ENCODE data around the gene SLC16A8. TPM values are rescaled to one million over a fixed set of nuclear protein-coding genes. Genes with fewer than 3 reads are reported as not detected.
"Not testable (repeated sequence)": the region's sequence is repeated elsewhere in the genome, so short reads cannot be mapped to it uniquely, and the experiment has no call there.

SLC16A8 gene, protein sequence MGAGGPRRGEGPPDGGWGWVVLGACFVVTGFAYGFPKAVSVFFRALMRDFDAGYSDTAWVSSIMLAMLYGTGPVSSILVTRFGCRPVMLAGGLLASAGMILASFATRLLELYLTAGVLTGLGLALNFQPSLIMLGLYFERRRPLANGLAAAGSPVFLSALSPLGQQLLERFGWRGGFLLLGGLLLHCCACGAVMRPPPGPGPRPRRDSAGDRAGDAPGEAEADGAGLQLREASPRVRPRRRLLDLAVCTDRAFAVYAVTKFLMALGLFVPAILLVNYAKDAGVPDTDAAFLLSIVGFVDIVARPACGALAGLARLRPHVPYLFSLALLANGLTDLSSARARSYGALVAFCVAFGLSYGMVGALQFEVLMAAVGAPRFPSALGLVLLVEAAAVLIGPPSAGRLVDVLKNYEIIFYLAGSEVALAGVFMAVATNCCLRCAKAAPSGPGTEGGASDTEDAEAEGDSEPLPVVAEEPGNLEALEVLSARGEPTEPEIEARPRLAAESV
- polyA plus RNA-seq (ENCODE audit: insufficient read length in 4 of 4), result 1 to 10 TPM in 3 of 4 donors, under 1 TPM in 1; 0.76 to 3.3 (median 1.8) TPM

DNA sequence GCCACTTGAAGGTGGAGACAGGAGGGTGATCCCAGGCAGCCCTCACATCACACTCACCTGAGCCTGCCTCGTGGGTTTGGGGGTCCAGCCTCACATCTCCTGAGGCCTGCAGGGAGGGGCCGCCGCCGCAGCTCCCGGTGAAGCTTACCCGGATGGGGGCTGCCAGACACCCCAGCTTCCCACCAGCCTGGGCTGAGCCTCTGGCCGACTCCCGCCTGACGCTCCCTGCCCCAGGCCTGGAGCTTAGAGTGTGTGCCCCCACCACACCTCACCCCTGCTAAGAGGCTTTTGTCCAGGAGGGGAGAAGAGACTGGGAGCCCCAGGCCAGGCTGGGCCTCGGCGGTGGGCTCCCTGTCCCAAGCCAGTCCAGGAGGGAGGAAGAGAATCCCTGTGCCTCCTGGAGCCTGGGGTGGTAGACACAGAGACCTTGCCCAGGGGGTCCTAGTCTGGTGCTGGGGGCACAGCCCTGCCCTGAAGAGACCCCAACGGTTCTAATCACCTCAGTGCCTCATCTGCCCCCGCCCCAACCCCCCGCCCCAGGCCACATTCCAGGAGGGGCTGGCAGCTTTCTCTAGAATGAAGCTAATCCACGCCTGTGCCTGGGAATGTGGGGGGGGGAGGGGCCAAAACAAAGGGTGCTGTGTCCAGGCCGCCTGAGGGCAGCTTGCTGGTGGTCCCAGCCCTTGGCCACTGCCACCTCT is at the start of gene SLC16A8:
Gene SLC16A8, minus strand, starts transcription at position 254 of the 701 bp plus-strand sequence. CDS start 1,311 bp downstream, outside the sequence.
- no peak for DNase-seq (ENCODE audit: low read depth in 4 of 4, low spot score in 2 of 4)

- no peak for DNase-seq (ENCODE audit: low read depth in 4 of 4, low spot score in 2 of 4)
These were observed 49.3 kb upstream of the SLC16A8 start for GRCh38 chr22:38133331-38133730.

DNA sequence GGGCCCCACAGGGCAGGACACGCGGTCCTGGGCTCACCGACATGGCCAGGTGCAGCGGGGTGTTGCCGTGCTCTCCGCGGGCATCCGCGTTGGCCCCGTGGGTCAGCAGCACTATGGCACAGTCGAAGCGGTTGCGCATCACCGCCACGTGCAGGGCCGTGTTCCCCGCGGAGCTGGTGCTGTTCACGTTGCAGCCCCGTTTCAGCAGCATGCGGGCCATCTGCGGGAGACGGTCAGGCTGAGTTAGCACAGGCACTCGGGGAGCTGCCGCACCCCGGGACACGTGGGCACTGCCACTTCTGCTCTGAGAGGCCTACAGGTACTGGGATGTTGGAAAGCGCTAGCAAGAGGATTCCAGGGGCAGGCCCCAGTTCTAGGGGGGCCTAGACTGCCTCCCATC is 48.8 kb upstream of the SLC16A8 start:
- DNase-seq (ENCODE audit: low read depth in 4 of 4, low spot score in 2 of 4), result no peak

- DNase-seq (ENCODE audit: low read depth in 4 of 4, low spot score in 2 of 4), result no peak
These were observed 48.2 kb upstream of the SLC16A8 start for GRCh38 chr22:38132136-38132535.

DNA sequence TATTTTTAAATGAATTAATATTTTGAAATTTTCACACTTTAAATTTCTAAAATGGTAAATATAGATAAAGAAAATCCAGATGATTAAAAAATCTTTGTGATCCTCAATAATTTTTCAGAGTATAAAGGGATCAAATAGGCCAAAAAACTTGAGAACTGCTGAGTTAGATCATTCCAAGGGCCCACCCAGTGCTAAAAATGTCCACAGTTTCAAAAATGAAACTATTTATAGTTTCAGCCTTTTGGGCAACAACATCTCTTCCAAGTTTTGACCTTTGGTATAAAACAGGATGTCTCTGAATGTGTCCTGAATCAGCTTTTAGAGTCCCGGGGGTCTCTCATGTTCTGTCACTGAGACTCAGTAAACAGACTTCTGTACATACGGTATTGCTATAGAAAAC is 47.4 kb upstream of the SLC16A8 start:
- no peak for DNase-seq (ENCODE audit: low read depth in 4 of 4, low spot score in 2 of 4)

- no peak for DNase-seq (ENCODE audit: low read depth in 4 of 4, low spot score in 2 of 4)
These were observed 45.9 kb upstream of the SLC16A8 start for GRCh38 chr22:38129856-38130255.

- no peak for DNase-seq (ENCODE audit: low read depth in 4 of 4, low spot score in 2 of 4)
These were observed 45.0 kb upstream of the SLC16A8 start for GRCh38 chr22:38129021-38129420.

GRCh38 chr22:38127869-38128268 is 43.9 kb upstream of the SLC16A8 start:
- DNase-seq (ENCODE audit: low read depth in 4 of 4, low spot score in 2 of 4), result no peak

DNA sequence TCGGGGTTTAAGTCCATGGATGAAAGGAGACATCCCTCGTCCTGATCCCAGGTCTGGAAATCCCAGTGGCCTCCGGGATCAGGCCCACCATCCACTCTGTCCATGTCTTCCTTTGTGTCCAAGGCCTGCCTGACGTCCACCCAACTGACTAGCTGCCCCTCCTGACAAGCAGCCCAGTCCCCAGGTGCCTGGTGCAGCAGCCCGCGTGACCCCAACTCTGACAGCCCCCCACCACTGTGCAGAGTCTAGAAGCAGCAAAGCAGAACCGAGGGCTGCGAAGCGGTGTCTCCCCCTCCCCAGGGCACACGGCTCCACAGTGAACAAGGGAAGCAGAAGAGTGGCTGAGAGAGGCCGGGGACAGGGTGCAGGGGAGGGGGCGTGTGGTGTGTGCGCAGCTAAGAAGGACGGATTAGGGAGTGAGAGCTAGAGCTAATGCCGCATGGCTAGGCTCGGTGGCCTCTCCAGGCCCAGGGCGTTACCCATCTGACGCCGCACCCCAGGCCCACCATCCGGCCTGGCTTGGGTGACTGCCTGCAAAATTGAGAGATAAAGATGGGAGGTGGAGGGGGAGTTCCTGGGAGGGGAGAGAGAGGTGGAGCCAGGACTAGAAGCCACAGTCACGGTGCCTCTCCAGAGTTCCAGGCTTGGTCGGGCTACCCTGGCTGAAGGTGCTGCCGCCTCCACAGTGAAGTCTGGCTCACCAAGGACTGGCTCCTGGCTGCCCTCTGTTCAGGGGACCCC is 43.1 kb upstream of the SLC16A8 start:
- DNase-seq (ENCODE audit: low read depth in 4 of 4, low spot score in 2 of 4), result no peak

DNA sequence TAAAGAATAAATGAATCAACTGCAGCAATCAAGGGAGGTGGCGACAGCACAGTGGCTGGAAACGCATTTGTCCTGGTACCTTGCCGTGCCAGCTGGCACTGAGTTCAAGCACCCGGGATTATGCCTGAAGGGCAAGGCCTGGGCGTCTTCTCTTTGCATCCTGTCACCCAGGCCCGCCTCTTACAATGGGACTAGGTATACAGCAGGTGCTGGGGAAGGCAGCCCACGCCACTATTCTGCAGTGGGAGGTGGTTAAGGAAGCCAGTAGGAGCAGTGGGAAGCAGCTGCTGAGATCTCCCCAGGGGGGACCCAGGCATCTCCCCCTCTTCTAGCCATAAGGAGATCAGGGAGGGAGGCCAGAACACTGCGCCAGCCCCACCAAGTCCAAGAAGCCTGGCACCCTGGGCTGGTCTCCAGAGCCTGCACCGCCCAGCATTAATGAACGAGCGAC is 41.8 kb upstream of the SLC16A8 start:
- no peak for DNase-seq (ENCODE audit: low read depth in 4 of 4, low spot score in 2 of 4)

- no peak for DNase-seq (ENCODE audit: low read depth in 4 of 4, low spot score in 2 of 4)
These were observed 41.1 kb upstream of the SLC16A8 start for GRCh38 chr22:38125038-38125610.

DNA sequence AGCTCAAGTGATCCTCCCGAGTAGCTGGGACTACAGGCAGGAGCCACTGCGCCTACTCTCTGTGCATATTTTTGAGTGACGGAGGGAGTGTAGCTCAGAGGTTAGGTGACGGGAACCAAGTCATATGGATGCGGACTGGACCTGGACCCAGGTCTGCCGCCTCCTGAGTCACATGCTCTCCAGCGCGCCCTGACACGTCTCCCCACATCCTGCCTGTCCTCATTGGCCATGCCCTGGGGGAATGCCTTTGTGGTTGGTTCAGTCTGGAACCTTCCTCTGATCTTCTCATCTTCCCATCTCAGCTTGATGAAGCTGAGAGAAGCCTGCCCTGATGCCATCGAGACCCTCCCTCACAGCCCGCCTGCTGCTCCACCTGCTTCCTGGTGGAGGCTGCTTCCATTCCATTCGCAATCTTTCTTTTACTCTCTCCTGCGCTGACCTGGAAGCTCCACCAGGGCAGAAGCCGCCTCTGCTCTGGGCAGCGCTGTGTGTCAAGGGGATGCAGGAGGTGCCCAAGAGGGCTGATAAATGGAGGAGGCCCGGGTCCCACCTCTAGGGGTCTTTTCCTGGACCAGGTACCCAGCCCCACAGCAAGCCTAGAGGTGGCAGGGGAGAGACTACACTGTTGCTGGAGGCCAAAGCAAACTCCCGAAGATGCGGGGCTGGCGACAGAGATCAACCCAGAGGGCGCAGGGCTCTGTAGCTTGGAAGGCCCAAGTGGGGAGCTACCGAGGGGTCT is 40.4 kb upstream of the SLC16A8 start:
- no peak for DNase-seq (ENCODE audit: low read depth in 4 of 4, low spot score in 2 of 4)

GRCh38 chr22:38122616-38123015 is 38.6 kb upstream of the SLC16A8 start:
- DNase-seq (ENCODE audit: low read depth in 4 of 4, low spot score in 2 of 4), result no peak

GRCh38 chr22:38120359-38121110 is 36.6 kb upstream of the SLC16A8 start:
- DNase-seq (ENCODE audit: low read depth in 4 of 4, low spot score in 2 of 4), result no peak

DNA sequence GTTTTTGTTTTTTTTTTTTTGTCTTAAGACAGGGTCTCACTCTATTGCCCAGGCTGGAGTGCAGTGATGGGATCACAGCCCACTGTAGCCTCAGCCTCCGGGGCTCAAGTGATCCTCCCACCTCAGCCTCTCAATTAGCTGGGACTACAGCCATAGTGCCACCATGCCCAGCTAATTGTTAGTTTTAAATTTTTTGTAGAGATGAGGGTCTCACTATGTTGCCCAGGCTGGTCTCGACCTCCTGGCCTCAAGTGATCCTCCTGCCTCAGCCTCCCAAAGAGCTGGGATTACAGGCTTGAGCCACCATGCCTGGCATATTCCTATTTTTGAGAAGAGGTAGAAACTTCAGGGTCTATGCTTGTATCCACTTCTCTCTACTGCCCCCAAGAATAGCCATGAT is 34.8 kb upstream of the SLC16A8 start:
- DNase-seq (ENCODE audit: low read depth in 4 of 4, low spot score in 2 of 4), result not testable (repeated sequence)

DNA sequence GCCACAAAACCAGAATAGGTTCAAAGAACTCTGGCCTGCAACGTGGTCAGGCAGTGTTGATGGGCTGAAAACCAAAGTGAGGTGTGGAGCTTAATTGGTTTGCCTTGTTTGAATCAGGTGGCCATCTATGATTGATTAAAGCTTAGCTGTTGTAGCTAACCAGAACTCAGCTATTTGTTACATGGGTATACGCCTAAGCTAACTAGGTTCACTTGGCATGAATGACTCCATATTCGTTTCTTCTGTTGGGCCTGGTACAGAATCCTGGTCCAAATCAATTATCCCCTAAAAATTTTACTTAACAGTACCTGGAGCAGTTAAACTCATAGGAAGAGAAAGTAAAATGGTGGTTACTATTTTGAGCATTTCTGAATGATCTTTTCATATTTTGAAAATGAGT is 34.2 kb upstream of the SLC16A8 start:
- no peak for DNase-seq (ENCODE audit: low read depth in 4 of 4, low spot score in 2 of 4)

DNA sequence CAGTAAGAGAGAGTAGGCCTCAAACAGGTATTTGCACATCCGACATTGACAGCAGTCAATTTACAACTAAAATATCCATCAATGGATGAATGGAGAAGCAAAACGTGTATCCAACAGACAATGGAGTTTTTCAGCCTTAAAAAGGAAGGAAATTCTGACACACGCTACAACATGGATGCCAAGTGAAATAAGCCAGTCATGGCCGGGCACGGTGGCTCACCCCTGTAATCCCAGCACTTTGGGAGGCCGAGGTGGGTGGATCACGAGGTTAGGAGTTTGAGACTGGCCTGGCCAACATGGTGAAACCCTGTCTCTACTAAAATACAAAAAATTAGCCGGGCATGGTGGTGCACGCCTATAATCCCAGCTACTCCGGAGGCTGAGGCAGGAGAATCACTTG is 33.6 kb upstream of the SLC16A8 start:
- DNase-seq (ENCODE audit: low read depth in 4 of 4, low spot score in 2 of 4), result not testable (repeated sequence)

GRCh38 chr22:38115423-38116205 is 31.6 kb upstream of the SLC16A8 start:
- DNase-seq (ENCODE audit: low read depth in 4 of 4, low spot score in 2 of 4), result no peak
